ENCODE data around the gene RNASEH2A. TPM values are rescaled to one million over a fixed set of nuclear protein-coding genes. Genes with fewer than 3 reads are reported as not detected.
A peak's percentile ranks its signal among the peaks of the same experiment; 100 is the strongest.
"Not testable (repeated sequence)": the region's sequence is repeated elsewhere in the genome, so short reads cannot be mapped to it uniquely, and the experiment has no call there.

Gene RNASEH2A
- total RNA-seq, 1 donor from 2014 or later, result 17.0 TPM

DNA sequence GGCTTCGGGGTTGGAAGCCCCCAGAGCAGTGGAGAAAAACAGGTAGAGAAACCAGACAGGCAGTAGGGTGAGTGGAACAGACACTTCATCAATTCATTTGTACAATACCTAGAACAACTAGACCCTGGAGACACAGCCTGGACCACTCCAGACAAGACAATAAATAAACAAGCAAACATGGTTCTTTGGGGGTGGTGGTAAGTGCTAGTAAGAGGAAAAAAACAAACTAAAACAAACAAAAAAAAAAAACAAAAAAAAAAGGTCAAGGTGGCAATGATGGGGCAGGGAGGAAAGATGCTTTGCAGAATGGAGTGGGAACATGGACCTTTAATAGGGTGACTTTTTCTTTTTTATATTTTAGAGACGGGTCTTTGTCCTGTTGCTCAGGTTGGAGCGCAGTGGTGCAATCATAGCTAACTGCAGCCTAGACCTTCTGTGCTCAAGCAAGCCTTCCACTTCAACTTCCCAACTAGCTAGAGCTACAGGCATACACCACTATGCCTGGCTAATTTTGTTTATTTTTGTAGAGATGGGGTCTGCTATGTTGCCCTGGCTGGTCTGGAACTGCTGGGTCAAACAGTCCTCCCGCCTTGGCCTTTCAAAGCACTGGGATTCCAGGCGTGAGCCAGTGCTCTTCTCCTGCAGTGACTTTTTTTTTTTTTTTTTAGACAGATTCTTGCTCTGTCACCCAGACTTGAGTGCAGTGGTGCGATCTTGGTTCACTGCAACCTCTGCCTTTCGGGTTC, 12.0 kb upstream of the RNASEH2A start:
- no peak for DNase-seq (ENCODE audit: low read depth)
- H3K36me3 ChIP-seq (ENCODE audit: control insufficient read depth, insufficient read depth, low read length), result no peaks in the 10 kb centered on the region
- H3K4me3 ChIP-seq (ENCODE audit: low read depth, low read length), result peak overlapping the region; percentile 96
- H3K27me3 ChIP-seq (ENCODE audit: control insufficient read depth, insufficient read depth, low read length), result no peaks in the 10 kb centered on the region
- TF ChIP-seq, protein P1, sequence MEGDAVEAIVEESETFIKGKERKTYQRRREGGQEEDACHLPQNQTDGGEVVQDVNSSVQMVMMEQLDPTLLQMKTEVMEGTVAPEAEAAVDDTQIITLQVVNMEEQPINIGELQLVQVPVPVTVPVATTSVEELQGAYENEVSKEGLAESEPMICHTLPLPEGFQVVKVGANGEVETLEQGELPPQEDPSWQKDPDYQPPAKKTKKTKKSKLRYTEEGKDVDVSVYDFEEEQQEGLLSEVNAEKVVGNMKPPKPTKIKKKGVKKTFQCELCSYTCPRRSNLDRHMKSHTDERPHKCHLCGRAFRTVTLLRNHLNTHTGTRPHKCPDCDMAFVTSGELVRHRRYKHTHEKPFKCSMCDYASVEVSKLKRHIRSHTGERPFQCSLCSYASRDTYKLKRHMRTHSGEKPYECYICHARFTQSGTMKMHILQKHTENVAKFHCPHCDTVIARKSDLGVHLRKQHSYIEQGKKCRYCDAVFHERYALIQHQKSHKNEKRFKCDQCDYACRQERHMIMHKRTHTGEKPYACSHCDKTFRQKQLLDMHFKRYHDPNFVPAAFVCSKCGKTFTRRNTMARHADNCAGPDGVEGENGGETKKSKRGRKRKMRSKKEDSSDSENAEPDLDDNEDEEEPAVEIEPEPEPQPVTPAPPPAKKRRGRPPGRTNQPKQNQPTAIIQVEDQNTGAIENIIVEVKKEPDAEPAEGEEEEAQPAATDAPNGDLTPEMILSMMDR (IDR thresholded peaks at IDR 0.05; ENCODE audit: insufficient read depth, low read length, poor library complexity, severe bottlenecking), result no peak

DNA sequence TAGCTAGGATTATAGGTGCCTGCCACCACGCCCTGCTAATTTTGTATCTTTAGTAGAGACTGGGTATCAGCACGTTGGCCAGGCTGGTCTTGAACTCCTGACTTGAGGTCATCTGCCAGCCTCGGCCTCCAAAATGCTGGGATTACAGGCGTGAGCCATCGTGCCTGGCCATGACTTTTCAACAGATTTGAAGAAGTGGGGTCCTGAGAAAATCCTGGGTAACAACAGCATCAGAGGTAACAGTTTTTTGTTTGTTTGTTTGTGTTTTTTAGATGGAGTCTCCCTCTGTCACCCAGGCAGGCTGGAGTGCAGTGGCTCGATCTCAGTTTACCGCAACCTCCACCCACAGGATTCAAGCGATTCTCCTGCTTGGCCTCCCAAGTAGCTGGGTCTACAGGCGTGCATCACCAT, 11.4 kb upstream of the RNASEH2A start:
- H3K4me3 ChIP-seq (ENCODE audit: low read depth, low read length), result no peak overlapping the region
- H3K36me3 ChIP-seq (ENCODE audit: control insufficient read depth, insufficient read depth, low read length), result no peaks in the 10 kb centered on the region
- DNase-seq (ENCODE audit: low read depth), result no peak
- no peaks in the 10 kb centered on the region for H3K27me3 ChIP-seq (ENCODE audit: control insufficient read depth, insufficient read depth, low read length)
- TF ChIP-seq, protein P1 (IDR thresholded peaks at IDR 0.05; ENCODE audit: insufficient read depth, low read length, poor library complexity, severe bottlenecking), result no peak

DNA sequence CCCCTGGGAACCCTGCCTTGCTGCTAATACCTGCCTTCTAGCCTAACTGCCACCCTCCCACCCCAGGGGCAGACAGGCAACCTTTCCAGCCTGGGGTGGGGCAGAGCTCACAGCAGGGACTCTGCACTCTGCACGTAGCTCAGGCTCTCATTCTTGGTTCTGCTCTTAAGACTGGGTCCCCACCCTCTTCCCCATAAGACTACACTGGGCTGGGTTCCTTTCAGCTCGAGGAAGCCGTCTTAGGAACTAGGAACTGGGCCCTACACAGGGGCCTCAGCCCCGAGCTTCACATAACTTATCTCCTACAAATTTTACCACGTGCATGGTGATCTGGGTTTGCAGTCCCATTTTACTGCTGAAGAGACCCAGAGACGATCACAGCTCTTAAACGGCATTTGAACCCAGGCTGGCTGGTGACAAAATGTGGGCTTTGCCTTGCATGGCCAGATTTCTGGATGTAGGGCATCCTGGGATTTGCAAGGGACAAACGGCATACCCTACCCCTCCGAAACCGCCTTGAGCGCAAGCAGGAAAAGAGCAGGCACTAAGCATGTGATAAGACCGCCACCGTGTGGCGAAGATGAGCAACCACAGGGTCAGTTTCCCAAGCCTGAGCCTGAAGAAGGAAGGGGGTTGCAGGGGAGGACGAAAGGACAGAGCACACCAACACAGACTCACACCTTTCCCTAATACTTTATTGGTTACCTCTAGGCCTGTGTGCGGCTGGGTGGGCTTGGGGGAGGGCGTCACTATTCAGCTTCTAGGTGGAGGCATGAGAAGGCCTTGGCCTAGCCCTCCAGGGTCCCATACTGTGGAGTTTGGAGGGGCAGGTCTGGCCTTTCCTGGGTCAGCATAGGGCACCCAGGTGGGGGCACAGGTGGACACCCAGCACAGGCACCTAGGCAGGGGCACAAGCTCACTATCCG, 10.0 kb upstream of the RNASEH2A start:
- Histone ChIP-seq H3K4me3 (ENCODE audit: low read depth, low read length) (no peak overlapping the region), H3K36me3 (ENCODE audit: control insufficient read depth, insufficient read depth, low read length) (no peaks in the 10 kb centered on the region), H3K27me3 (ENCODE audit: control insufficient read depth, insufficient read depth, low read length) (no peaks in the 10 kb centered on the region)
- TF ChIP-seq, protein P1 (IDR thresholded peaks at IDR 0.05; ENCODE audit: insufficient read depth, low read length, poor library complexity, severe bottlenecking), result peak; percentile 91
- DNase-seq (ENCODE audit: low read depth), result no peak

DNA sequence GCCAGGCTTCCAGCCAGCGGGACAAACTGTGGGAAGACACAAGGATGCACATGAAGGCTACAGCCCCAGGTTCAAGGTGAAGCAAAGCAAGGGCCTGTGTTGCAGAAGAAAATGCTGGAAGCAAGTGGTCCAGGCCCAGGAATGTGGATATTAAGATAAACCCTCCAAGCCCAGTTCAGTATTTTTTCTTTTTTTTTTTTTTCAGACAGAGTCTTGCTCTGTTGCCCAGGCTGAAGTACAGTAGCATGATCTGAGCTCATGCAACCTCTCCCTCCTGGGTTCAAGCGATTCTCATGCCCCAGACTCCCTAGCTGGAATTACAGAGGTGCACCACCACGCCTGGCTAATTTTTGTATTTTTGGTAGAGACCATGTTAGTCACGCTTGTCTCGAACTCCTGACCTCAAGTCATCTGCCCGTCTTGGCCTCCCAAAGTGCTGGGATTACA, 9.2 kb upstream of the RNASEH2A start:
- TF ChIP-seq, protein P1 (IDR thresholded peaks at IDR 0.05; ENCODE audit: insufficient read depth, low read length, poor library complexity, severe bottlenecking), result no peak
- H3K36me3 ChIP-seq (ENCODE audit: control insufficient read depth, insufficient read depth, low read length), result no peaks in the 10 kb centered on the region
- no peak overlapping the region for H3K4me3 ChIP-seq (ENCODE audit: low read depth, low read length)
- H3K27me3 ChIP-seq (ENCODE audit: control insufficient read depth, insufficient read depth, low read length), result no peaks in the 10 kb centered on the region
- DNase-seq (ENCODE audit: low read depth), result no peak

DNA sequence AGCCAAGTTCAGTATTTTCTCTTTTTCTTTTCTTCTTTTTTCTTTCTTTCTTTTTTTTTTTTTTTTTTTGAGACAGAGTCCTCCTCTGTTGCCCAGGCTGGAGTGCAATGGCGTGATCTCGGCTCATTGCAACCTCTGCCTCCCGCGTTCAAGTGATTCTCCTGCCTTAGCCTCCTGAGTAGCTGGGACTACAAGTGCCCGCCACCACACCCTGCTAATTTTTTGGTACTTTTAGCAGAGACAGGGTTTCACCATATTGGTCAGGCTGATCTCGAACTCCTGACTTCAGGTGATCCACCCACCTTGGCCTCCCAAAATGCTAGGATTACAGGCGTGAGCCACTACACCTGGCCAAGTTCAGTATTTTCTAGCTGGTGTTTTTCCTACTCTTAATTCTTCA, 8.8 kb upstream of the RNASEH2A start:
- not testable (repeated sequence) for DNase-seq (ENCODE audit: low read depth); H3K36me3 ChIP-seq (ENCODE audit: control insufficient read depth, insufficient read depth, low read length); H3K27me3 ChIP-seq (ENCODE audit: control insufficient read depth, insufficient read depth, low read length); H3K4me3 ChIP-seq (ENCODE audit: low read depth, low read length)

DNA sequence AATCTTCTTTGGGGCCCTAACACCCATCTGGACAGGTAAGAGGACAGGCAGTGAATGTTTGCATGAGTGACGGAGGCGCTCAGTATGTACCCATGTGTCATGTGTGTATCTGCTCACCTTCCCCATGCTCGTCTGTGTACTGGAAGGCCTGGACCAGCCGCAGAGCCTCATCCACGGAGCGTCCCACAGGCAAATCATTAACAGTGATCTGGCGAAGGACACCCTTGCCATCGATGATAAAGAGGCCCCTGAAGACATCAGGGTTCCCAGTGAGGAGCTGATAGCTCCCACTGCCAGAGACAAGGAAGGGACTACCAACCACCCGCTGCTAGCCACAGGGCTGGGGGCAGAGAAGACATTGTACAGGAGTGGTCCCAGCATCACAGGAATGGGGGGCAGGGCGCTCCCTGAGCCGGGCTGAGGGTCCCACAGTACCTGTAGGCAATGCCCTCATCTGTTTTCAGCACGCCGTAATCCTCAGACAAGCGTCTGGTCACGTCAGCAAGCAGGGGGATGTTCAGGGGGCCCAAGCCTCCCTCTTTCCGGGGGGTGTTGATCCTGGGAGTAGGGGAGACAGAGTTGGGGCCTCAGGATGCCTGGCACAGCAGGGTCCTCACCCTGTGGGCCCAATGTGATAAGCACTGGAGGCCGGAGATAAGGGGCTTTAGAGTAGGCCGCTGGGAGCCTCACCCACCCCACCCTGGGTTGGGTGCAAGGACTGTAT, 6.5 kb upstream of the RNASEH2A start:
- H3K36me3 ChIP-seq (ENCODE audit: control insufficient read depth, insufficient read depth, low read length), result no peaks in the 10 kb centered on the region
- no peak overlapping the region for H3K4me3 ChIP-seq (ENCODE audit: low read depth, low read length)
- H3K27me3 ChIP-seq (ENCODE audit: control insufficient read depth, insufficient read depth, low read length), result no peaks in the 10 kb centered on the region
- DNase-seq (ENCODE audit: low read depth), result no peak
- TF ChIP-seq, protein P1 (IDR thresholded peaks at IDR 0.05; ENCODE audit: insufficient read depth, low read length, poor library complexity, severe bottlenecking), result no peak

Data from kidney epithelial cell (primary cell).